Body of pancreas (tissue), 4 donors: ENCODE results near the gene STAMBP. TPM values are rescaled to one million over a fixed set of nuclear protein-coding genes. Genes with fewer than 3 reads are reported as not detected.
"Not testable (repeated sequence)": the region's sequence is repeated elsewhere in the genome, so short reads cannot be mapped to it uniquely, and the experiment has no call there.

Experiments
- ATAC-seq: fragments of 150-250 bp; one replicate; pipeline ENCODE4 v1.9.1; 2016
- DNase-seq, 4 donors: peaks; one replicate each; pipeline ENCODE4 v3.0.0-alpha.2; 2019
- H3K27ac ChIP-seq, 4 donors: fragments of 200-600 bp; sonication (generic); 1 replicate in 3 of 4; 2 replicates in 1 of 4; pipeline versions ENCODE4 v1.5.1 to v1.6.1; 2016 to 2019; ENCODE audit warnings: mild to moderate bottlenecking in 1 of 4, mixed read lengths in 1 of 4, moderate library complexity in 1 of 4
- H3K27me3 ChIP-seq, 2 donors: fragments of 200-600 bp; sonication (generic); one replicate each; pipeline ENCODE4 v1.6.0; 2016; ENCODE audit warnings: mild to moderate bottlenecking in 1 of 2
- H3K36me3 ChIP-seq, 2 donors: fragments of 200-600 bp; sonication (generic); replicated peaks in 1 of 2; 2 replicates each; pipeline ENCODE4 v1.5.1; 2016; ENCODE audit warnings: low read depth in 2 of 2; ENCODE audit not compliant: insufficient read depth in 1 of 2
- H3K4me1 ChIP-seq: fragments of 200-600 bp; sonication (generic); one replicate; pipeline ENCODE4 v1.6.0; 2016
- H3K4me3 ChIP-seq, 2 donors: fragments of 200-600 bp; sonication (generic); 1 replicate in 1 of 2; 2 replicates in 1 of 2; pipeline ENCODE4 v1.5.1; 2016 to 2019
- H3K9me3 ChIP-seq, 3 donors: fragments of 200-600 bp; sonication (generic); 1 replicate in 2 of 3; 2 replicates in 1 of 3; pipeline ENCODE4 v1.5.1; 2016
- CTCF ChIP-seq, 7 experiments: fragments of 450-650 bp in 4 of 7; fragments of 200-600 bp in 3 of 7; sonication (generic) in 3 of 7; IDR thresholded peaks; one replicate each; pipeline ENCODE4 v1.5.1; 2016 to 2019; ENCODE audit warnings: antibody characterized with exemption in 7 of 7
- POLR2A ChIP-seq, 3 donors: fragments of 450-650 bp; IDR thresholded peaks; one replicate each; pipeline ENCODE4 v1.6.1; 2016; ENCODE audit warnings: antibody characterized with exemption in 3 of 3, mild to moderate bottlenecking in 2 of 3
- WGBS, 2 donors: methylation state at CpG; one replicate each; pipeline ENCODE4 v1.1.5; 2017; 5-methylcytosine and 5-hydroxymethylcytosine counted together
- intact Hi-C: fragments of 100-400 bp; cut with DNase I; formaldehyde crosslinking; loops from one replicate; pipeline ENCODE4 v1.15.1; 2023
- total RNA-seq, 2 donors: library from RNA; depleted of rRNA; stranded (reverse); fragments of >200 nt; gene quantifications; one replicate each; pipeline ENCODE4 v1.1.0, GENCODE V29; 2016

STAMBP gene
- total RNA-seq, 2 donors from 2014 or later: 9.2 to 10.4 TPM

GRCh38 chr2:73877071-73877802, 48.5 kb downstream of the STAMBP start:
- ATAC-seq: no peak
- Histone ChIP-seq H3K4me3 (no peak overlapping the region), H3K27ac (no peak overlapping the region)

GRCh38 chr2:73877984-73878383, 49.2 kb downstream of the STAMBP start:
- H3K27ac ChIP-seq, H3K27me3 ChIP-seq, H3K36me3 ChIP-seq, ATAC-seq, H3K4me3 ChIP-seq, H3K9me3 ChIP-seq, DNase-seq, intact Hi-C loops, H3K4me1 ChIP-seq: not testable (repeated sequence)
- WGBS, 2 donors: 78 to 84% methylated on average over 5 of the region's 5 CpGs

More at GRCh38 chr2:73877071-73877802, 48.5 kb downstream of the STAMBP start:
- Histone ChIP-seq H3K27me3 (no peaks in the 10 kb centered on the region), H3K9me3 (no peaks in the 10 kb centered on the region), H3K36me3 (no peaks in the 10 kb centered on the region), H3K4me1 (no peaks in the 10 kb centered on the region)
- no peak for DNase-seq
- no peak for TF ChIP-seq CTCF (IDR thresholded peaks at IDR 0.05)
- no peak for TF ChIP-seq POLR2A (IDR thresholded peaks at IDR 0.05)
- WGBS, 2 donors: 41 to 43% methylated on average over 9 of the region's 9 CpGs
- intact Hi-C loops: no loop called here

- 40 to 43% methylated on average over 2 of the region's 2 CpGs for WGBS, 2 donors
- no peak for ATAC-seq
- intact Hi-C loops: no loop called here
Measured at GRCh38 chr2:73885406-73885805, 56.6 kb downstream of the STAMBP start.

GRCh38 chr2:73886357-73886756, 57.6 kb downstream of the STAMBP start:
- WGBS, 2 donors: 64 to 68% methylated on average over 4 of the region's 4 CpGs
- ATAC-seq: no peak
- no peak for TF ChIP-seq CTCF (IDR thresholded peaks at IDR 0.05)
- no peak for TF ChIP-seq POLR2A (IDR thresholded peaks at IDR 0.05)

More at GRCh38 chr2:73885406-73885805, 56.6 kb downstream of the STAMBP start:
- Histone ChIP-seq H3K4me3 (no peak overlapping the region), H3K27me3 (peaks cover 0 to 5% of the 10 kb centered on the region in 2 donors), H3K4me1 (no peaks in the 10 kb centered on the region), H3K36me3 (no peaks in the 10 kb centered on the region), H3K27ac (no peak overlapping the region), H3K9me3 (no peaks in the 10 kb centered on the region)
- no peak for DNase-seq
- TF ChIP-seq CTCF (IDR thresholded peaks at IDR 0.05): no peak
- no peak for TF ChIP-seq POLR2A (IDR thresholded peaks at IDR 0.05)

GRCh38 chr2:73887596-73888353, 59.0 kb downstream of the STAMBP start:
- H3K36me3 ChIP-seq, H3K27ac ChIP-seq, H3K9me3 ChIP-seq, DNase-seq, H3K4me1 ChIP-seq, H3K4me3 ChIP-seq, H3K27me3 ChIP-seq, intact Hi-C loops, ATAC-seq: not testable (repeated sequence)
- WGBS, 2 donors: 67 to 70% methylated on average over 11 of the region's 11 CpGs

More at GRCh38 chr2:73886357-73886756, 57.6 kb downstream of the STAMBP start:
- intact Hi-C loops: no loop called here
- Histone ChIP-seq H3K4me1 (no peaks in the 10 kb centered on the region), H3K4me3 (no peak overlapping the region), H3K36me3 (no peaks in the 10 kb centered on the region), H3K27ac (no peak overlapping the region), H3K9me3 (no peaks in the 10 kb centered on the region), H3K27me3 (peaks cover 0 to 5% of the 10 kb centered on the region in 2 donors)
- no peak for DNase-seq
